Measurements from ENCODE around the gene ZNF507.
"Not testable (repeated sequence)": the region's sequence is repeated elsewhere in the genome, so short reads cannot be mapped to it uniquely, and the experiment has no call there.

The ZNF507 gene

DNA sequence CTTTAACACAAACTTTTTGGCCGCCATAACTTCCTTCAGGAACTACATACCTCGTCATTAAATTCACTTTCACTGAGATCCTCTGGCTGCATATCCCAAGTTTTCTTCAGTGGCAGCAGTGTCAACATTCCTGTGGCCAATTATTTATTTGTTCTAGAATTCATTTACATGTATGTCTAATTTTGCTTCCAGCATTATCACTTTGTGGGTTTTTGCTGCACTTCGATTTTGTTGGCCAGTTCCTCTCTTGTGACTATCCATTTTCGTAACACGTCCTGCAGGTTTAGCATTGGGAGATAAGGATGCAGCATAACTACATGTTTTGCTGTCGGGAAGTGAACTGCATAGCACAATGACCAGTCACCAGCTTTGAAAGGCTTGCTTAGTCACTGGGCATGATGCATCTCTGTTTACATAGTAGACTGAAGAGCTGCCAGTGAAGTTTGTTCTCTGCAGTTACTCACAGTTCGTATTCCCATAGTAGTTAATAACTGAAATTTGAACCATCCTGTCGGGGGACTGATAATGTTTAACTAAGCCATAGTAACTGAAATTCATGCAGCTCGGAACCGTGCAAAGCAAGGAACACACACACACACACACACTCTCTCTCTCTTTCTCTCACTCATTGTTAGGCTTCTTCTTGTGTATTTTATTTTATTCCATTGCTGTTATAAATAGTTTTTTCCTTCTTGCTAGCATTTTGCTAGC is 28.3 kb downstream of the ZNF507 start:
- no peak overlapping the region for H3K4me3 Mint-ChIP-seq
- no peaks in the 10 kb centered on the region for H3K9me3 Mint-ChIP-seq
- H3K27ac Mint-ChIP-seq: no peak overlapping the region
- no peak for ATAC-seq
- no peak for DNase-seq (ENCODE audit: low spot score in 2 of 2)
- H3K36me3 Mint-ChIP-seq: peaks cover 84% of the 10 kb centered on the region
- H3K4me1 Mint-ChIP-seq: peaks cover 17% of the 10 kb centered on the region

DNA sequence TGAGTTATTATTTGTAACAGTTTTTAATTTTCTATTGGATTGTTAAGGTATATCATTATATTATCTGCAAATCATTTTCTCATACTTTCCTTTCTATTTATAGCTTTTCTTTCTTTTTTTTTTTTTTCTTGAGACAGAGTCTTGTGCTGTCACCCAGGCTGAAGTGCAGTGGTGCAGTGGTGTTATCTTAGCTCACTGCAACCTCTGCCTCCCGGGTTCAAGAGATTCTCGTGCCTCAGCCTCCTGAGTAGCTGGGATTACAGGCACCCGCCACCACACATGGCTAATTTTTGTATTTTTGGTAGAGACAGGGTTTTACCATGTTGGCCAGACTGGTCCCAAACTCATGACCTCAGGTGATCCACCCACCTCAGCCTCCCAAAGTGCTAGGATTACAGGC is 29.0 kb downstream of the ZNF507 start:
- H3K27ac Mint-ChIP-seq; ATAC-seq; H3K4me3 Mint-ChIP-seq; H3K9me3 Mint-ChIP-seq; DNase-seq (ENCODE audit: low spot score in 2 of 2): not testable (repeated sequence)
- H3K4me1 Mint-ChIP-seq: peaks cover 13% of the 10 kb centered on the region
- H3K36me3 Mint-ChIP-seq: peaks cover 91% of the 10 kb centered on the region

DNA sequence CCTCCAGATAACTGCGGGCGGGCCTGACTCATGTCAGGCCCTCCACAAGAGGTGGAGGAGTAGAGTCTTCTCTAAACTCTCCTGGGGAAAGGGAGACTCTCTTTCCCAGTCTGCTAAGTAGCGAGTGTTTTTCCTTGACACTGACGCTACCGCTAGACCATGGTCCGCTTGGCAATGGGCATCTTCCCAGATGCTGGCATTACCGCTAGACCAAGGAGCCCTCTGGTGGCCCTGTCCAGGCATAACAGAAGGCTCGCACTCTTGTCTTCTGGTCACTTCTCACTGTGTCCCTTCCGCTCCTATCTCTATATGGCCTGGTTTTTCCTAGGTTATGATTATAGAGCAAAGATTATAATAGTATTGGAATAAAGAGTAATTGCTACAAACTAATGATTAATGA is 31.7 kb downstream of the ZNF507 start:
- not testable (repeated sequence) for H3K9me3 Mint-ChIP-seq; ATAC-seq; H3K4me1 Mint-ChIP-seq; H3K27ac Mint-ChIP-seq; H3K4me3 Mint-ChIP-seq; DNase-seq (ENCODE audit: low spot score in 2 of 2)
- peaks cover 97% of the 10 kb centered on the region for H3K36me3 Mint-ChIP-seq

DNA sequence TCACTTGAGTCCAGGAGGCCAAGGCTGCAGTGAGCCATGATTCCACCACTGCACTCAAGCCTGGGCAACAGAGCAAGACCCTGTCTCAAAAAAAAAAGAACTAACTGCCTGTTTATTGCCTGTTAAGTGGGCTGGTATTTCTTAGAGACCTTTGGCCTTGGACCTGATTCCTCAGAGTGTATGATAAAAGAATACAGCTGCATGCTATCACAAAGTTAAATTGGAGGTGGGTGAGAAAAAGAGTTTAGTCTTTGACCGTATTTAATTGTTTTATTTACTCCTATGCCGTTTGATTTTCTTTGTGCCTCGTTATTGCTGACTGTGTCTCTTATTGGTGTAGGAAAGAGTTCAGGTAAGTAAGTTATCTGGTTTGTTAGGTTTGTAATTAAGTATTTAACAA is 34.9 kb downstream of the ZNF507 start:
- Mint-ChIP-seq H3K9me3 (no peaks in the 10 kb centered on the region), H3K4me1 (no peaks in the 10 kb centered on the region), H3K27ac (peak overlapping the region; percentile 46), H3K36me3 (peaks cover 97% of the 10 kb centered on the region), H3K4me3 (no peak overlapping the region)
- ATAC-seq (no peak), DNase-seq (ENCODE audit: low spot score in 2 of 2) (no peak)

DNA sequence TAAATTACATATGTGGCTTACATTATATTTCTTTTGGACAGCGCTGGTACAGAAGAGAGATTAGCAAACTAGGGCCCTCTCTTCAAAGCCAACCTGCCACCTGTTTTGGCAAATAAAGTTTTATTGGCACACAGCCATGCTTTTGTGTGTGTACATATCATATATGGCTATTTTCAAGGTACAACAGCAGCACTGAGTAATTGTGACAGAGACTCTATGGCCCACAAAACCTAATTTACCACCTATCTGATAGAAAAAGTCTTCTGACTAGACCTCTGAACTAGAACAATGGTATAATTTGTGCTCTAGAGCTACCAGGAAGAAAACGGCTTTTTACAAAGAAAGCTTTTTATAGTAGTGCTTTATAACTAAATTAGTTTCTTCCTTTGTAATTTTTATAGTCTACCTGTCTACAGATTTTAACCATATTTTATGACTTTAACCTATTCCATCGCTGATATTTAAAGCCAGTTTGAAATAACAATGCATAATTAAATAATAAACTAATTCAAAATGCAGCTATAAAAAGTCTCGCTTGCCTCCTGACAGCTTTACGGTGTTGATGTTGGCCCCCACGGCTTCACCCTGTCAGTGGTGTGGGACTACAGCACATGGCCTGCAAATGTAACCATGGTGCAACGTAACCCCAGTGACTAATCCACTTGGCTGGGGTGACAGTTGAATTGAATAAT is 42.4 kb downstream of the ZNF507 start:
- no peak for DNase-seq (ENCODE audit: low spot score in 2 of 2)

DNA sequence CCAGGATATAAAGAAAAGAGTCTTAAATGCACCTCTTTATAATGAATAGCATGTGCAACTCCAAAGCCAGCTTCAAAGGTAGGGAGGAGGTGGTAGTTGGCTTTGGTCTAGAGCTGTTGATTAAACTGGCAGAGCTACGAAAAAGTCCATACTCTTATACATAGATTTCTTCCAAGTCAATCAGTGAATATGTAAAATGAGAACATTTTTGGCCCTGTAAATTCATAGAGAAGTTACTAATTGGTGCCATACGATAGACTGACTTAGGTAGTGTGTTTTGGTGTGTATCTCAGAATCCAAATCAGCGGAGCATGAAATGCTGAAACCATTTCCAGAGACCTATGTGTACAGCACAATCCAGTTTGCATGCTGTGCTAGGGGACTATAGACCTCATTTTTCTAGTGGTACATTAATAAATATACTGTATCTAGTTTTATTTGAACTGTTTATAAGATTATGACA is 43.0 kb downstream of the ZNF507 start:
- peaks cover 26% of the 10 kb centered on the region for H3K36me3 Mint-ChIP-seq
- no peak overlapping the region for H3K27ac Mint-ChIP-seq
- DNase-seq (ENCODE audit: low spot score in 2 of 2) (no peak), ATAC-seq (no peak)
- H3K4me3 Mint-ChIP-seq: no peak overlapping the region
- H3K9me3 Mint-ChIP-seq: no peaks in the 10 kb centered on the region
- H3K4me1 Mint-ChIP-seq: no peaks in the 10 kb centered on the region

More for the DNA sequence above, 42.4 kb downstream of the ZNF507 start:
- Mint-ChIP-seq H3K9me3 (no peaks in the 10 kb centered on the region), H3K36me3 (peaks cover 29% of the 10 kb centered on the region), H3K4me1 (no peaks in the 10 kb centered on the region), H3K4me3 (no peak overlapping the region), H3K27ac (no peak overlapping the region)
- ATAC-seq: no peak

DNA sequence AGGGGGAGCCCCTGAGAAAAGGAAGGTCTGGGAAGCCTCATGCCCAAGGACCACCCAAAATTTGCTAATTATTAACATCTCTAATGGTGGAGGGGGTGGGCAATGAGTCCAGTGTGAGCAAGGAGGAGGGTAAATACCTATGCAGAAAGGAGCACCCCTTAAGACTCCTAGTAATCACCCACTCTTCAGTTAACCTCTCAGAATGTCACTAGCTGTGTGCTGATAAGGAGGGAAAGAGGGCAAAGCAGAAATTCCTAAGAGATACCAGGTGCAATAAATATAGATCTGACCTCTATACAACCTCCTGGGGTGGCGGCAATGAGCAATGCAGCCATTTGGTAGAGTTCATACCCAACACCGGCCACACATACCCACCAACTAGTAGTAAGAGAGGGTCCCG is 47.5 kb downstream of the ZNF507 start:
- Mint-ChIP-seq H3K4me1 (no peaks in the 10 kb centered on the region), H3K9me3 (no peaks in the 10 kb centered on the region), H3K4me3 (no peak overlapping the region), H3K36me3 (peaks cover 5% of the 10 kb centered on the region), H3K27ac (no peak overlapping the region)
- DNase-seq (ENCODE audit: low spot score in 2 of 2) (no peak), ATAC-seq (no peak)

DNA sequence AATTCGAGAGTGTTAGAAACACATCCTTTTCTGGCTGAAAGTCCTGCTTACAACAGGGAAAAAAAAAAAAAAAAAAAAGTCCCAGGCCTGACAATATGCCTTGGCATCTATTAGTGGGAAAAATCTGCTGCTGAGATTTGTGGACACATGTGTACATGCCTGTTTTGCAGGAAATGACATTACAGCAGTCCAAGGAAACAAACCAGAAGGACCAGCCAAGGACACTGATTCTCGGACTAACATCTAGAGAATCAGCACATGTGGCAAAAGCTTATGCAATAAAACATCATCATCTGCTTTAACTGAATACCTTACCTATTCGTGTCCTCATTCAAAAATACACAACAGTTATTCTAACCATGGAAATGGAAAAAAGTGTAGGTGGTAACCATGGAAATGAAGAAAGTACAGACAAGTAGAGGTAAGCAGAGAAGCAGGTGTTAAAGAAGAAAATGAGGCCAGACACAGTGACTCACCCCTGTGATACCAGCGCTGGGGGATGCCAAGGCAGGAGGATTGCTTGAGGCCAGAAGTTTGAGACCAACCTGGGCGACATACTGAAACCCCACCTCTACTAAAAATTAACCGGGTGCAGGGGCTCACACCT is 50.7 kb downstream of the ZNF507 start:
- no peaks in the 10 kb centered on the region for H3K9me3 Mint-ChIP-seq
- H3K4me1 Mint-ChIP-seq: no peaks in the 10 kb centered on the region
- ATAC-seq: peak; percentile 53
- H3K27ac Mint-ChIP-seq: no peak overlapping the region
- no peak overlapping the region for H3K4me3 Mint-ChIP-seq
- H3K36me3 Mint-ChIP-seq: peaks cover 5% of the 10 kb centered on the region
- no peak for DNase-seq (ENCODE audit: low spot score in 2 of 2)

DNA sequence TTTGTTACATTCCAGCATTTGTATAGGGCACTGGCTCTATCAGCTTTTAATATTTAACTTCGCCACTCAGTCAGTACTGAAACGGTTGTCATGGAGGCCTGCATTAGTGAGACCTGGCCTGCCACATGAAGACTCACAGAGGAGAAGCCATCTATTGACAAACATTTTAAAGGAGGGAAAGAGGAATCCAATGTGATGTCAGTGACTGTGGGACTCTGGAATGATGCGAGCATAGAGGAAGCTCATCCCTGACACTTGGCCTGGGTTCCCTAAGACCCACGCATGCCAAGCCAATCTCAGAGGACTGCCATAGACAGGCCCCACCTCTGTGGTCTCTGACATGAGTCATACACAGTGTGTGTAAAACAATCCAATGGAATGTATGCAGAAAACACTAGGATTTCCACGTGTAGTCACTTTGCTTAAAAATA is 52.3 kb downstream of the ZNF507 start:
- Mint-ChIP-seq H3K36me3 (peaks cover 5% of the 10 kb centered on the region), H3K27ac (no peak overlapping the region), H3K4me3 (no peak overlapping the region), H3K9me3 (no peaks in the 10 kb centered on the region), H3K4me1 (no peaks in the 10 kb centered on the region)
- no peak for ATAC-seq
- DNase-seq (ENCODE audit: low spot score in 2 of 2): no peak

DNA sequence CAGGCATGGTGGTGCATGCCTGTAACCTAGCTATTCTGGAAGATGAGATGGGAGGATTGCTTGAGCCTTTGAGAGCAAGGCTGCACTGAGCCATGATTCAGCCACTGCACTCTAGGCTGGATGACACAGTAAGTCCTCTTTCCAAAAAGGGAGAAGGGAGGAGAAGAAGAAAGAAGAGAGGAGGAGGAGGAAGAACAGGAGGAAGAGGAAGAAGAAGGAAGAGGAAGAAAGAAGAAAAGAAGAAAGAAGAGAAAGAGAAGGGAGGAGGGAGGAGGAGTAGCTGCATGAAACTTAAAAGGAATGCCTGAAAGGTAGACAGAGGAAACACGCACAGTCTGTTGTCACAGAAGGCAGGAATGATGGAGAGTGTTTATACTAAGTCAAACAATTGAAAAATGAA is 56.6 kb downstream of the ZNF507 start:
- H3K27ac Mint-ChIP-seq: no peak overlapping the region
- H3K4me3 Mint-ChIP-seq: no peak overlapping the region
- no peaks in the 10 kb centered on the region for H3K9me3 Mint-ChIP-seq
- ATAC-seq (no peak), DNase-seq (ENCODE audit: low spot score in 2 of 2) (no peak)
- peaks cover 5% of the 10 kb centered on the region for H3K36me3 Mint-ChIP-seq
- H3K4me1 Mint-ChIP-seq: peaks cover 7% of the 10 kb centered on the region

DNA sequence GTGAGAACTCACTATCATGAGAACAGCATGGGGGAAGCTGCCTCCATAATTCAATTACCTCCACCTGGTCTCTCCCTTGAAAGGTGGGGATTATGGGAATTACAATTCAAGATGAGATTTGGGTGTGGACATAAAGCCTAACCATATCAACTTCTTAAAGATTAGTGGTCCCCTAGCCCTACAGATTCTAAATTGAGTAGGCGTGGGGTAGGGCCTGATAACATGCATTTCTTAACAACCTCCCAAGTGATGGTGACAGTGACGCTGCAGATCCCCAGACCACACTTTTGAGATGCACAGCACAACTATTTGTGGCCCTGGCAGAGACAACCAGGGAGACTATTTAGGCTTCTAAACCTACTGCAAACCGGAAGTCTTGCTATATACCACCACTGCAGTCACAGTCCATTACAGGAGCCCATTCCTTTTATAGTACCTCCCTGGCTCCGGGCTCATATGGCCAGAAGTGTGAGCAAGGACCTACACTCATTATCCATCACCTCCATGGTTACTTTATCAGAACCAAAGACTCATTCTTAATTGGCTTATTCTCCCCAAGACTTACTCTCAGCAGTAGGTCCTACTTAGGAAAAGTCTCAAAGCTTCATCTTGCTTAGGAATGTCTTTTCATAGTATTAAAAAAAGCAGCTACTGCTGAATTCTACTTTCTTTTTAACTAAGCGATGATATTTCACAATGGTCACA is 58.0 kb downstream of the ZNF507 start:
- Mint-ChIP-seq H3K27ac (no peak overlapping the region), H3K4me3 (peak overlapping the region; percentile 76), H3K9me3 (no peaks in the 10 kb centered on the region), H3K4me1 (peaks cover 12% of the 10 kb centered on the region), H3K36me3 (peaks cover 5% of the 10 kb centered on the region)
- DNase-seq (ENCODE audit: low spot score in 2 of 2) (no peak), ATAC-seq (no peak)

DNA sequence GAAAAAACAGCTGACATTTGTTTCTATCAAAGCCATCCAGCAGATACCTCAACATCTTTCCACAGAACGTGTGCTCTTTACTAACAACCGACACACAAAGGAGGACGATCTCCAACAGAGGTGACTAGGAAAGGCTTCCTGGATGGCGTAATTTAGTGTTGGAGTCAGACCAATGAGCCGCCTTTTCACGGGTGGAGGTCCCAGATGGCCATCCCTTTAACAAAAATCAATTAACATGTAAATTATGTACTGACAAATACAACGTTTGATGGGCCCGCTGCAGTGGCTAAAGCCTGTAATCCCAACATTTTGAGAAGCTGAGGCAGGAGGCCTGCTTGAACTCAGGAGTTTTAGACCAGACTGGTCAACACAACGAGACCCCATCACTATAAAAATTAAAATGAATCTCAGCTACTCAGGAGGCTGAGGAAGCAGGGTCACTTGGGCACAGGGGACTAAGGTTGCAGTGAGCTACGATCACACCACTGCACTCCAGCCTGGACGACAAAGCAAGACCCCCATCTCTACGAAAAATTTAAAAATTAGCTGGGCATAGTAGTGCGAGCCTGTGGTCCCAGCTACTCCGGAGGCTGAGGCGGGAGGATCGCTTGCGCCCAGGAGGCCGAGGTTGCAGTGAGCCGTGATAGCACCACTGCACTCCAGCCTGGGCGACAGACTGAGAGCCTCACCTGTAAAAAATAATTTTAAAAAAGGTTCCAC is 59.0 kb downstream of the ZNF507 start:
- Mint-ChIP-seq H3K4me1 (peaks cover 12% of the 10 kb centered on the region), H3K4me3 (peak overlapping the region; percentile 76), H3K9me3 (no peaks in the 10 kb centered on the region), H3K36me3 (peaks cover 5% of the 10 kb centered on the region), H3K27ac (peak overlapping the region; percentile 93)
- ATAC-seq: no peak
- DNase-seq (ENCODE audit: low spot score in 2 of 2): no peak

DNA sequence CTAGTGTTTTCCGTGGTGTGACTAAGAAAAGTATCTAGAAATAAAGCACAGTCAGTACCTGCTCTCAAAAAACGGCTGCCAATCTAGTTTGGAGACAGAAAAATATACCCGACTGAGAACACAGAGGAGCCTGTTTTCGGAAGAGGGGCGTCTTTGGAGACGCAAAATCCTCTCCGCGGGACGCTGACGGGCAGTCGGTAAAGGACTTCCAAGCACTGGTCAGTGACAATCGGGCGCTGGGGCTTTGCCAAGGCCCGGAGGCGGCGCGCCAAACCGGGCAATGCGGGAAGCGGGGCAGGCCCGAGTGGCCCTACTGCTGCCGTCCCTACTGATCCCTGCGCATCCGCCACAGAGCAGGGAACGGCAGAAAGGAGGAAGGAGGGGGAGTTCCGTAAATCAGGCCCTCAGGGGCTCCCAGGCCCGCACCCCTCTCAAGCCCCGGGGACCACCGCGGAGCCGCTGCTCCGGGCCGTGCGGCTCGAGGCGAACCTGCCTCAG is 59.6 kb downstream of the ZNF507 start:
- peak; percentile 4 for ATAC-seq
- Mint-ChIP-seq H3K9me3 (no peaks in the 10 kb centered on the region), H3K36me3 (peaks cover 5% of the 10 kb centered on the region), H3K27ac (peak overlapping the region; percentile 93), H3K4me1 (peaks cover 12% of the 10 kb centered on the region), H3K4me3 (peak overlapping the region; percentile 76)
- DNase-seq (ENCODE audit: low spot score in 2 of 2): no peak

DNA sequence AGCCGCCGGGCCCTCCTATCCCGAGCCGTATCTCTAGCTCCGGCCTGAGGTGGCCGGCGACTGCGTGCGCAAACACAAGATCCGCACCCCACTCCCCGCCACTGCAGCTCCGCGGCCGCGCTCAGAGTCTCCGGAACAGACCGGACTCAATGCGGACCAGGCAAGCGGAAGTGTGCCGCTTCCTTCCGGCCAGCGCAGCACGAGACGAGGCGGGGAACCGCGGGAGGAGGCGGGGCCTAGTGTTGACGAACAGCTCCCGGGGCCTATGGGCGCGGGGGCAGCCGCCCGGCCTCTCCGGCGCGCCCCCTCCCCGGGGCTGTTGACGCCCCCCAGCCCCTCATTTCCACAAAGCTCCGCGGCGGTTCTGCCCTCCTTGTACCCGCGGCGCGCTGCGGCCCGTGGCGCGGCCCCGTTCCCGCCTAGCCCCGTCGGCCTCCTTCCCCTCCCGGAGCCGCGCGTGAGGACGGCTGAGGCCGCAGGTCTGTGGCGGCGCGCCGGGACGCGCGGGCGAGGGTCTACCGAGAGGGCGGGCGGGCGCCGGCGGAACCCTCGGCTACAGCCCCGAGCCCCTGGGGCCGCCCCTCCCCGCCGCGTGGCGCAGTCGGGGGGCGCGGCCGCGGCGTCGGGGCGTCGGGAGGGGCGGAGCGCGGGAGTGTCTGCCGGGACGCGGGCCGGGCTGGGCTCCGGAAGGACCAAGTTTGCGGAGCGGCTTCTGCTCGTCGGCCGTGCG is 60.2 kb downstream of the ZNF507 start, which contains the start of gene DPY19L3:
TSS of gene DPY19L3 (plus strand) at position 340 of the 730 bp plus-strand sequence. CDS start 2,484 bp downstream, outside the sequence.
- peaks cover 12% of the 10 kb centered on the region for H3K4me1 Mint-ChIP-seq
- H3K4me3 Mint-ChIP-seq: peak within 1 kb of the TSS; percentile 76
- H3K9me3 Mint-ChIP-seq: no peaks in the 10 kb centered on the region
- ATAC-seq (peak; percentile 96), DNase-seq (ENCODE audit: low spot score in 2 of 2) (peak; percentile 94 to 96)
- peak within 1 kb of the TSS; percentile 93 for H3K27ac Mint-ChIP-seq
- peaks cover 7% of the 10 kb centered on the region for H3K36me3 Mint-ChIP-seq

Measured in stimulated activated effector memory CD8-positive, alpha-beta T cell treated with anti-CD3 and anti-CD28 coated beads, Interleukin-12 subunit alpha, Interleukin-12 subunit beta, amount 100 ng/mL, for 72 hours (primary cell).